WERI-Rb-1 (cell line): ENCODE results near the gene POC5.
A peak's percentile ranks its signal among the peaks of the same experiment; 100 is the strongest.
"Not testable (repeated sequence)": the region's sequence is repeated elsewhere in the genome, so short reads cannot be mapped to it uniquely, and the experiment has no call there.

ENCODE experiments used
- DNase-seq: peaks from one replicate; pipeline ENCODE4 v3.0.0-alpha.2; 2020
- H3K27ac ChIP-seq: fragments of 250-450 bp; sonication (Bioruptor Pico); 2 replicates; pipeline ENCODE4 v1.5.1; 2020; ENCODE audit warnings: mild to moderate bottlenecking, moderate library complexity
- H3K27me3 ChIP-seq: fragments of 250-450 bp; sonication (Bioruptor Pico); 2 replicates; pipeline ENCODE4 v1.5.1; 2021; ENCODE audit warnings: mild to moderate bottlenecking, low read depth, moderate library complexity; ENCODE audit not compliant: insufficient read depth, severe bottlenecking
- H3K36me3 ChIP-seq: fragments of 250-450 bp; sonication (Bioruptor Pico); 2 replicates; pipeline ENCODE4 v1.5.1; 2020; ENCODE audit warnings: mild to moderate bottlenecking, moderate library complexity
- H3K4me3 ChIP-seq: 2 replicates; pipeline ENCODE4 v1.5.1; 2011; ENCODE audit warnings: low read depth, mild to moderate bottlenecking, control low read depth, low read length
- H3K9me3 ChIP-seq: fragments of 250-450 bp; sonication (Bioruptor Pico); 2 replicates; pipeline ENCODE4 v1.5.1; 2021; ENCODE audit warnings: mild to moderate bottlenecking, moderate library complexity; ENCODE audit not compliant: severe bottlenecking
- TF ChIP-seq, protein P1 (sequence below): IDR thresholded peaks from 2 replicates; pipeline ENCODE4 v1.5.1; 2011; ENCODE audit warnings: low read depth, mild to moderate bottlenecking, control low read depth, inconsistent platforms, low read length

The POC5 gene

DNA sequence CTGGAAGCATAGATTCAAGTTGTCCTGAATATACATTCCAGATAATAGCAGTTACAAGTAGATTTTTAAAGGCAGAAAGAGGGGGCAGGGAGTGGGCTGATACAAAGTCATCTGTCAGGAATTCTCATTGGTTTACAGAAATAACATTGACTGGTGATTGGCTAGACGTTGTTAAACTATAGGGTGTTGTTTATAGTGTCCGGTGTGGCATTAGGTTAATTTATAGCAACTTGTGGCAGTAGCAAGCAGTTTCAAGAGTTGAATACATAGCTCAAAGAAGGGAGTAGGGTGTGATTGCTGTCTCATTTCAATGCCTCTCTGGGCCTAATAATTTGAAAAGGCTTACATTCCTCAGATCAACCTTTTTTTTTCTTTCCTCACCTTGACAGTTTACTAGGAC, 10.7 kb upstream of the POC5 start:
- no peaks in the 10 kb centered on the region for H3K27me3 ChIP-seq
- DNase-seq: no peak
- no peaks in the 10 kb centered on the region for H3K36me3 ChIP-seq
- no peaks in the 10 kb centered on the region for H3K9me3 ChIP-seq
- TF ChIP-seq, protein P1, sequence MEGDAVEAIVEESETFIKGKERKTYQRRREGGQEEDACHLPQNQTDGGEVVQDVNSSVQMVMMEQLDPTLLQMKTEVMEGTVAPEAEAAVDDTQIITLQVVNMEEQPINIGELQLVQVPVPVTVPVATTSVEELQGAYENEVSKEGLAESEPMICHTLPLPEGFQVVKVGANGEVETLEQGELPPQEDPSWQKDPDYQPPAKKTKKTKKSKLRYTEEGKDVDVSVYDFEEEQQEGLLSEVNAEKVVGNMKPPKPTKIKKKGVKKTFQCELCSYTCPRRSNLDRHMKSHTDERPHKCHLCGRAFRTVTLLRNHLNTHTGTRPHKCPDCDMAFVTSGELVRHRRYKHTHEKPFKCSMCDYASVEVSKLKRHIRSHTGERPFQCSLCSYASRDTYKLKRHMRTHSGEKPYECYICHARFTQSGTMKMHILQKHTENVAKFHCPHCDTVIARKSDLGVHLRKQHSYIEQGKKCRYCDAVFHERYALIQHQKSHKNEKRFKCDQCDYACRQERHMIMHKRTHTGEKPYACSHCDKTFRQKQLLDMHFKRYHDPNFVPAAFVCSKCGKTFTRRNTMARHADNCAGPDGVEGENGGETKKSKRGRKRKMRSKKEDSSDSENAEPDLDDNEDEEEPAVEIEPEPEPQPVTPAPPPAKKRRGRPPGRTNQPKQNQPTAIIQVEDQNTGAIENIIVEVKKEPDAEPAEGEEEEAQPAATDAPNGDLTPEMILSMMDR: no peak
- H3K4me3 ChIP-seq: no peak overlapping the region
- H3K27ac ChIP-seq: no peak overlapping the region

DNA sequence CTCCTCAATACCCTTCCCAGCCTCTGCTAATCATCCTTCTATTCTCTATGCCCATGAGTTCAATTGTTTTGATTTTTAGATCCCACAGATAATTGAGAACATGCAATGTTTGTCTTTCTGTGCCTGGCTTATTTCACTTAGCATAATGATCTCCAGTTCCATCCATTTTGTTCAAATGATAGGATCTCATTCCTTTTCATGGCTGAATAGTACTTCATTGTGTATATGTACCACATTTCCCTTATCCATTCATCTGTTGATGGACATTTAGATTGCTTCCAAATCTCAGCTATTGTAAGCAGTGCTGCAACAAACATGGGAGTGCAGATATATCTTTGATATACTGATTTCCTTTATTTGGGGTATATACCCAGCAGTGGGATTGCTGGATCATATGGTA, 9.0 kb upstream of the POC5 start:
- DNase-seq, H3K36me3 ChIP-seq, H3K9me3 ChIP-seq, H3K4me3 ChIP-seq, H3K27ac ChIP-seq, H3K27me3 ChIP-seq: not testable (repeated sequence)

DNA sequence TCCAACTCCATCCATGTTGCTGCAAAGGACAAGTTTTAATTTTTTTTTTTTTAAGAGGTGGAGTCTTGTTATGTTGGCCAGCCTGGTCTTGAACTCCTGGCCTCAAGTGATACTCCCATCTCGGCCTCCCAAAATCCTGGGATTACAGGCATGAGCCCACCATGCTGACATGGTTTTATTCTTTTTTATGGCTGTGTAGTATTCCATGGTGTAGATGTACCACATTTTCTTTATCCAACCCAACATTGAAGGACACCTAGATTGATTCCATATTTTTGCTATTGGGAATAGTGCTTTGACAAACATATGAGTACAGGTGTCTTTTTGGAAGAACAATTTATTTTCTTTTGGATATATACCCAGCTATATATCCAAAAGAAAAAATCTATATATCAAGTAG, 6.1 kb upstream of the POC5 start:
- no peak overlapping the region for H3K4me3 ChIP-seq
- H3K9me3 ChIP-seq: no peaks in the 10 kb centered on the region
- H3K36me3 ChIP-seq: no peaks in the 10 kb centered on the region
- TF ChIP-seq, protein P1: no peak
- DNase-seq: no peak
- no peaks in the 10 kb centered on the region for H3K27me3 ChIP-seq
- H3K27ac ChIP-seq: no peak overlapping the region

DNA sequence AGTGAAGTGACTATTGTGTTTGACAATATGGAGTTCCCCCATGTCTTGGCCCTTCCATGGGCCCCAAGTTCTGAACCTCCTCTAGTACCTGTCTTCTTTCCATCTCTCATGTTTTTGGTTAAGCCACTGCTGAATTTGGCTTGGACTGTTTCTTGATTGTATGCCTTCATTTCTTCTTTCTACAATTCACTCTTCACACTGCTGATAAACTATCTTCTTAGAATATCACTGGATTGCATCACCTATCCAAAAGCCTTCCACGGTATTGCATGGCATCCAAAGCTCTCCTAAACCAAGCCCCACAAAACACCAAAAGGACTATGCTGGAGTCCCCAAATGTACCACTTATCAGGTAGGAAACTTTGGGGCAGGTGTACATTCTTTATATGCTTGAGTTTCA, 4.3 kb upstream of the POC5 start:
- no peak overlapping the region for H3K27ac ChIP-seq
- TF ChIP-seq, protein P1: no peak
- H3K36me3 ChIP-seq: no peaks in the 10 kb centered on the region

DNA sequence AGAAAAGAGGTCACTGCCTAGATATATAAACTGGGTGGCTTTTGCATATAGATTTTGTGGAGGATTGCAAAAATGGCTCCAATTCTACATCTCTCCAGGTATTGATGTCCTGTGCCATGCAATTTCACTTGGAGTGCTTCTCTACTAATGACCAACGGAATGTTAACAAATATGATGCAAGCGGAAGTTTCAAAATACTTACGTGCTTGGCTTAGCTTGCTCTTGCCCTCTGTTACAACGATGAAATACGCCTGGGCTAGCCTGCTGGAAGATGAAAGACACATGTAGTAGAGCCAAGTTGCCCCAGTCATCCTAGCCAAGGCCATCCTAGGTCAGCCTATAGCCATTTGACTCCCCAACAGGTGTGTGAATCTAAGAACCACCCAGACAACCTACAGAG, 3.6 kb upstream of the POC5 start:
- DNase-seq: no peak
- Histone ChIP-seq H3K36me3 (no peaks in the 10 kb centered on the region), H3K4me3 (no peak overlapping the region), H3K27me3 (no peaks in the 10 kb centered on the region), H3K27ac (no peak overlapping the region), H3K9me3 (peaks cover 2% of the 10 kb centered on the region)
- TF ChIP-seq, protein P1: no peak

More for the DNA sequence above, 4.3 kb upstream of the POC5 start:
- H3K9me3 ChIP-seq: peaks cover 2% of the 10 kb centered on the region
- no peak overlapping the region for H3K4me3 ChIP-seq
- no peaks in the 10 kb centered on the region for H3K27me3 ChIP-seq
- no peak for DNase-seq

DNA sequence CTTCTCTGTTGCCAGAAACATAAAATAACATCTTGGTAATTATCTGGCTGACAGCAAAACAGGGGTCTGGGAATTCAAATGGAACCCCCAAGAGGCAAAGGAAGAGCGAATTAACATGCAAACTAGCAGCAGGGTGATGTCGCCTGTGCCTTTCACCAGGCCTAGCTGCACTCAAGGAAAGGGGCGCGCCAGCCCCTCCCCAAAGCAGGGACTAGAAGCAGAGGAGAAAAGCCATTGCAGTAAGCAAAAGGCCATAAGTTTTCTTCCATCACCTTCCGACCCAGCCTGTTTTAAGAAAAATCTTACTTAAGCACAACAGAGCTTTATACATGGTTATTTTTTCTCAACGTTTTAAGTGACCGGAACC, 539 bp downstream of the POC5 start:
- TF ChIP-seq, protein P1: no peak
- H3K9me3 ChIP-seq: peaks cover 2% of the 10 kb centered on the region
- peak overlapping the region; percentile 55 for H3K4me3 ChIP-seq
- no peak for DNase-seq
- peaks cover 5% of the 10 kb centered on the region for H3K36me3 ChIP-seq
- no peaks in the 10 kb centered on the region for H3K27me3 ChIP-seq
- peak overlapping the region; percentile 85 for H3K27ac ChIP-seq

DNA sequence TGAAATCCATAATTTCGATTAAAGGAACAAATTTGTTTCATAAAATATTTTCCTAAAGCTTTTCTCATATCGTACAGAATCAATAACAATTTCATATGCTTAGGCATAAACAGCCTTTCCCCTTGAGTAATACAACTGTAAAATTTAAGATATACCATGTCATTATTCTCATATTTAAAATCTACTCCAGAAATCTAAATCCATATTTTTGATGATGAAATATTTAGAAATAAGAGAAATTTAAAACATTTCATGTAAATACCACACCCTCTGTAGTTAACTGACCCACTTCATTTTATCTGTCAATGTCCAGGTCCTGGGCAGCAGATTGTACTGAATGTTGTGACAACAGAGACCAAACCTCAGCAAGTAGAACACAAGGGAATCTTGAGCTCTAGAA, 5.1 kb downstream of the POC5 start:
- Histone ChIP-seq H3K4me3 (no peak overlapping the region), H3K36me3 (peaks cover 12% of the 10 kb centered on the region)
- TF ChIP-seq, protein P1: no peak

More for the DNA sequence above, 5.1 kb downstream of the POC5 start:
- Histone ChIP-seq H3K27ac (no peak overlapping the region), H3K27me3 (no peaks in the 10 kb centered on the region), H3K9me3 (no peaks in the 10 kb centered on the region)
- DNase-seq: no peak
